ENCODE results near the gene SLC35E2B. TPM values are rescaled to one million over a fixed set of nuclear protein-coding genes. Genes with fewer than 3 reads are reported as not detected.

SLC35E2B gene
- total RNA-seq, 2 donors from 2014 or later, result 30.6 to 56.7 TPM

DNA sequence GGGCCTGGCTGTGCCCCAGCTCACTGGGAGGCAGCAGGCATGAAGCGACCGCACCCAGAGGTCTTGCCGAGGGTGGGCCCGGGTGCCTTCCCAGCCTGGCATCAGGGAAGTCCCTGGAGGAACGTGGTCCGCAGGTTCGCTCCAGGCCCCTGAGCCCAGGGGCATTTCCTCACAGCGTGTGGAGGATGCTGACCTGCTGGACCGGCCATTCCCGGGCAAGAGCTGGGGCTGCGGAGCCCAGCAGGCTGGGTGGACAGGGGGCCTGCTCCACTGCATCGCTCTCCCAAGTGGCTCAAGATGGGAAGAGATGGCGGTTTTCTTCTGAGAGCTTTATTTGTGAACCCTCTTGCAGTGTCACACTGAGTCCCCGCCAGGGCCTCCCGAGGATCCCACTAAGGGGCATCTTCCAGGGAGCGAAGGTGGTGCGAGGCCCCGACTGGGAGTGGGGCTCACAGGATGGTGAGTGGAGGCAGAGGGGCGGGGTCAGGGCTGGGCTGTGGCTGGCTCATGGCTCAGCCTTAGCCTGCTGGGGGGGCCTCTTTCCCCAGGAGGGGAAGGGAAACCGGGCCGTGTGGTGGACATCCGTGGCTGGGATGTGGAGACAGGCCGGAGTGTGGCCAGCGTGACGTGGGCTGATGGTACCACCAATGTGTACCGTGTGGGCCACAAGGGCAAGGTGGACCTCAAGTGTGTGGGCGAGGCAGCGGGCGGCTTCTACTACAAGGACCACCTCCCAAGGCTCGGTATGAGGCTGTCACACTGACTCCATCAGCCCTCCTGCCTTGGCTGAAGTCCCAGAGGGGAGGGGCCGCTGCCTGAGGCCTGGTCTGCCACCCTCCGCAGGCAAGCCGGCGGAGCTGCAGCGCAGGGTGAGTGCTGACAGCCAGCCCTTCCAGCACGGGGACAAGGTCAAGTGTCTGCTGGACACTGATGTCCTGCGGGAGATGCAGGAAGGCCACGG is 67.9 kb downstream of the SLC35E2B start:
- no peak for TF ChIP-seq POLR2A (IDR thresholded peaks at IDR 0.05)
- no peaks in the 10 kb centered on the region for H3K27me3 ChIP-seq
- WGBS, 2 donors, result 86 to 88% methylated on average over 6 to 38 of the region's 38 CpGs
- H3K9me3 ChIP-seq, result no peaks in the 10 kb centered on the region
- H3K27ac ChIP-seq, result no peak overlapping the region
- H3K4me1 ChIP-seq, result no peaks in the 10 kb centered on the region
- H3K4me3 ChIP-seq, result no peak overlapping the region
- H3K36me3 ChIP-seq (replicated peaks in 1 of 2; ENCODE audit: insufficient read depth in 1 of 2, low read depth in 2 of 2), result no peaks in the 10 kb centered on the region
- peak in 1 of 4 donors; percentile 10 for DNase-seq
- ATAC-seq, result no peak
- intact Hi-C loops (cut with DNase I), result no loop called here

- intact Hi-C loops (cut with DNase I), result no loop called here
Observed at GRCh38 chr1:1623631-1624442, 68.8 kb downstream of the SLC35E2B start.

DNA sequence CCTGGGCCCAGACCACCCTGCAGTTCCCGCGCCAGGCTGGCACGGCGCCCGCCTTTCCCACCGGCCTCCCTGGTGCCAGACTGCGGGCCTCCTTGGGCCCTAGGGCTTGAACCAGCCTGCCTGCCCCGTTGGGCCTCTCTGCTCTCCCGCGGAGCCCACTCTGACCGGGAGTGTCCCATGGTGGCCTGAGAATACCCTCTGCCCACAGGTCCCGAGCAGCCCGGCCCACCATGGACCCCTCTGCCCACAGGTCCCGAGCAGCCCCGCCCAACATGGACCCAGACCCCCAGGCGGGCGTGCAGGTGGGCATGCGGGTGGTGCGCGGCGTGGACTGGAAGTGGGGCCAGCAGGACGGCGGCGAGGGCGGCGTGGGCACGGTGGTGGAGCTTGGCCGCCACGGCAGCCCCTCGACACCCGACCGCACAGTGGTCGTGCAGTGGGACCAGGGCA is 69.4 kb downstream of the SLC35E2B start:
- no peak for DNase-seq
- 92 to 97% methylated on average over 23 to 33 of the region's 33 CpGs for WGBS, 2 donors
- intact Hi-C loops (cut with DNase I), result no loop called here

More at GRCh38 chr1:1623631-1624442, 68.8 kb downstream of the SLC35E2B start:
- DNase-seq (peak in 1 of 4 donors; percentile 8), ATAC-seq (no peak)
- no peaks in the 10 kb centered on the region for H3K9me3 ChIP-seq
- H3K4me1 ChIP-seq, result no peaks in the 10 kb centered on the region
- TF ChIP-seq POLR2A (IDR thresholded peaks at IDR 0.05), result no peak
- no peak for TF ChIP-seq CTCF (IDR thresholded peaks at IDR 0.05)
- no peak overlapping the region for H3K4me3 ChIP-seq
- no peaks in the 10 kb centered on the region for H3K36me3 ChIP-seq (replicated peaks in 1 of 2; ENCODE audit: insufficient read depth in 1 of 2, low read depth in 2 of 2)
- H3K27me3 ChIP-seq, result no peaks in the 10 kb centered on the region
- H3K27ac ChIP-seq, result no peak overlapping the region
- 90% methylated on average over 6 to 38 of the region's 51 CpGs for WGBS, 2 donors

GRCh38 chr1:1622788-1623094 is 69.9 kb downstream of the SLC35E2B start:
- no peaks in the 10 kb centered on the region for H3K9me3 ChIP-seq
- no peak overlapping the region for H3K27ac ChIP-seq
- no peak for DNase-seq
- H3K27me3 ChIP-seq, result no peaks in the 10 kb centered on the region
- 92 to 93% methylated on average over 16 to 17 of the region's 17 CpGs for WGBS, 2 donors
- intact Hi-C loops (cut with DNase I), result no loop called here
- no peaks in the 10 kb centered on the region for H3K36me3 ChIP-seq (replicated peaks in 1 of 2; ENCODE audit: insufficient read depth in 1 of 2, low read depth in 2 of 2)
- H3K4me1 ChIP-seq, result no peaks in the 10 kb centered on the region
- no peak for ATAC-seq
- TF ChIP-seq POLR2A (IDR thresholded peaks at IDR 0.05) (no peak), CTCF (IDR thresholded peaks at IDR 0.05) (no peak)
- H3K4me3 ChIP-seq, result no peak overlapping the region

More for the DNA sequence above, 69.4 kb downstream of the SLC35E2B start:
- H3K27me3 ChIP-seq, result no peaks in the 10 kb centered on the region
- H3K4me3 ChIP-seq, result no peak overlapping the region
- TF ChIP-seq POLR2A (IDR thresholded peaks at IDR 0.05), result no peak
- H3K36me3 ChIP-seq (replicated peaks in 1 of 2; ENCODE audit: insufficient read depth in 1 of 2, low read depth in 2 of 2), result no peaks in the 10 kb centered on the region
- no peaks in the 10 kb centered on the region for H3K4me1 ChIP-seq
- ATAC-seq, result no peak
- no peak overlapping the region for H3K27ac ChIP-seq
- no peaks in the 10 kb centered on the region for H3K9me3 ChIP-seq

- intact Hi-C loops (cut with DNase I), result no loop called here
- H3K4me3 ChIP-seq, result no peak overlapping the region
- H3K27ac ChIP-seq, result no peak overlapping the region
- DNase-seq (no peak), ATAC-seq (no peak)
- TF ChIP-seq POLR2A (IDR thresholded peaks at IDR 0.05) (no peak), CTCF (IDR thresholded peaks at IDR 0.05) (no peak)
- H3K4me1 ChIP-seq, result peaks cover 4% of the 10 kb centered on the region
- no peaks in the 10 kb centered on the region for H3K27me3 ChIP-seq
- 86% methylated on average over 4 to 21 of the region's 21 CpGs for WGBS, 2 donors
- no peaks in the 10 kb centered on the region for H3K36me3 ChIP-seq (replicated peaks in 1 of 2; ENCODE audit: insufficient read depth in 1 of 2, low read depth in 2 of 2)
- no peaks in the 10 kb centered on the region for H3K9me3 ChIP-seq
Observed at GRCh38 chr1:1622010-1622787, 70.4 kb downstream of the SLC35E2B start.

All from body of pancreas (tissue), 4 donors.